H9 (cell line): ENCODE data around the gene PCSK2. TPM values are rescaled to one million over a fixed set of nuclear protein-coding genes. Genes with fewer than 3 reads are reported as not detected.

Experiments
- DNase-seq: peaks from one replicate; pipeline ENCODE4 v3.0.0-alpha.2; 2017
- H2AFZ ChIP-seq: one replicate; pipeline ENCODE4 v1.6.1; 2013; ENCODE audit warnings: mild to moderate bottlenecking, low read length, control low read depth, moderate library complexity
- H2AK5ac ChIP-seq: 2 replicates; pipeline ENCODE4 v1.6.1; 2013; ENCODE audit warnings: low read length, control low read depth, mixed read lengths; ENCODE audit not compliant: insufficient read length
- H2BK120ac ChIP-seq: one replicate; pipeline ENCODE4 v1.6.1; 2013; ENCODE audit warnings: low read depth, mild to moderate bottlenecking, low read length, control low read depth, inconsistent platforms; ENCODE audit not compliant: poor library complexity, severe bottlenecking
- H2BK12ac ChIP-seq: 2 replicates; pipeline ENCODE4 v1.6.1; 2013; ENCODE audit warnings: low read length, control low read depth, mixed read lengths, low read depth; ENCODE audit not compliant: insufficient read length
- H2BK15ac ChIP-seq: 2 replicates; pipeline ENCODE4 v1.6.1; 2013; ENCODE audit warnings: low read depth, low read length, control low read depth
- H2BK20ac ChIP-seq: one replicate; pipeline ENCODE4 v1.6.1; 2013; ENCODE audit warnings: low read depth, mild to moderate bottlenecking, low read length, control low read depth, inconsistent platforms; ENCODE audit not compliant: poor library complexity, severe bottlenecking
- H2BK5ac ChIP-seq: 2 replicates; pipeline ENCODE4 v1.6.1; 2013; ENCODE audit warnings: low read length, control low read depth, mixed read lengths; ENCODE audit not compliant: insufficient read length
- H3K14ac ChIP-seq: 2 replicates; pipeline ENCODE4 v1.6.1; 2013; ENCODE audit warnings: low read length, control low read depth; ENCODE audit not compliant: insufficient read depth
- H3K18ac ChIP-seq: 2 replicates; pipeline ENCODE4 v1.6.1; 2013; ENCODE audit warnings: low read depth, mild to moderate bottlenecking, mixed read lengths, low read length, control low read depth; ENCODE audit not compliant: insufficient read length
- H3K23ac ChIP-seq: 2 replicates; pipeline ENCODE4 v1.6.1; 2013; ENCODE audit warnings: low read length, control low read depth, mixed read lengths, low read depth; ENCODE audit not compliant: insufficient read length
- H3K23me2 ChIP-seq: 2 replicates; pipeline ENCODE4 v1.6.1; 2013; ENCODE audit warnings: low read depth, mild to moderate bottlenecking, mixed read lengths, low read length, control low read depth; ENCODE audit not compliant: insufficient read length, poor library complexity, severe bottlenecking
- H3K27ac ChIP-seq: 2 replicates; pipeline ENCODE4 v1.5.1; 2013; ENCODE audit warnings: low read length, control low read depth, mixed read lengths, low read depth; ENCODE audit not compliant: insufficient read length
- H3K27me3 ChIP-seq: 2 replicates; pipeline ENCODE4 v1.6.1; 2013; ENCODE audit warnings: low read length, control low read depth, inconsistent platforms; ENCODE audit not compliant: insufficient read depth
- H3K4ac ChIP-seq: 2 replicates; pipeline ENCODE4 v1.6.1; 2013; ENCODE audit warnings: low read depth, mild to moderate bottlenecking, control low read depth, inconsistent platforms, low read length, moderate library complexity
- H3K4me1 ChIP-seq: 2 replicates; pipeline ENCODE4 v1.6.1; 2013; ENCODE audit warnings: low read length, control low read depth, inconsistent platforms; ENCODE audit not compliant: insufficient read depth
- H3K4me2 ChIP-seq: 2 replicates; pipeline ENCODE4 v1.6.1; 2013; ENCODE audit warnings: low read length, control low read depth, mixed read lengths; ENCODE audit not compliant: insufficient read length, insufficient read depth
- H3K56ac ChIP-seq: 2 replicates; pipeline ENCODE4 v1.6.1; 2013; ENCODE audit warnings: low read depth, mild to moderate bottlenecking, mixed read lengths, low read length, control low read depth; ENCODE audit not compliant: insufficient read length
- H3K79me1 ChIP-seq: 2 replicates; pipeline ENCODE4 v1.6.1; 2013; ENCODE audit warnings: low read depth, mild to moderate bottlenecking, moderate library complexity, low read length, control low read depth, inconsistent platforms; ENCODE audit not compliant: insufficient read depth, poor library complexity, severe bottlenecking
- H3K79me2 ChIP-seq: 2 replicates; pipeline ENCODE4 v1.6.1; 2013; ENCODE audit warnings: low read length, control low read depth, inconsistent platforms; ENCODE audit not compliant: insufficient read depth
- H3K9ac ChIP-seq: 2 replicates; pipeline ENCODE4 v1.6.1; 2013; ENCODE audit warnings: low read length, control low read depth, mixed read lengths; ENCODE audit not compliant: insufficient read length; ENCODE audit errors: extremely low read depth
- H3K9me3 ChIP-seq: one replicate; pipeline ENCODE4 v1.6.1; 2013; ENCODE audit warnings: low read depth, low read length, inconsistent platforms; ENCODE audit not compliant: control insufficient read depth
- H3T11ph ChIP-seq: one replicate; pipeline ENCODE4 v1.6.1; 2013; ENCODE audit warnings: mild to moderate bottlenecking, low read length, control low read depth, inconsistent platforms
- H4K20me1 ChIP-seq: one replicate; pipeline ENCODE4 v1.6.1; 2013; ENCODE audit not compliant: control insufficient read depth, insufficient read length, insufficient read depth
- H4K5ac ChIP-seq: 2 replicates; pipeline ENCODE4 v1.6.1; 2013; ENCODE audit warnings: low read depth, mild to moderate bottlenecking, mixed read lengths, low read length, control low read depth; ENCODE audit not compliant: insufficient read length
- H4K8ac ChIP-seq: replicated peaks from 2 replicates; pipeline ENCODE4 v1.6.1; 2013; ENCODE audit warnings: low read length, control low read depth, mixed read lengths, low read depth; ENCODE audit not compliant: insufficient read length
- H4K91ac ChIP-seq: 2 replicates; pipeline ENCODE4 v1.6.1; 2013; ENCODE audit warnings: low read depth, mild to moderate bottlenecking, moderate library complexity, mixed read lengths, low read length, control low read depth; ENCODE audit not compliant: insufficient read length
- H3K27ac Mint-ChIP-seq, 3 experiments: 2 replicates in 2 of 3; 3 replicates in 1 of 3; pipeline ENCODE4 v1.8.0; 2020 to 2021; ENCODE audit warnings: mixed read lengths in 3 of 3, mild to moderate bottlenecking in 1 of 3, moderate library complexity in 1 of 3
- H3K27me3 Mint-ChIP-seq: 2 replicates; pipeline ENCODE4 v1.8.0; 2021; ENCODE audit warnings: low read depth, mild to moderate bottlenecking, moderate library complexity, mixed read lengths
- H3K36me3 Mint-ChIP-seq, 3 experiments: 2 replicates in 2 of 3; 3 replicates in 1 of 3; pipeline ENCODE4 v1.8.0; 2020 to 2021; ENCODE audit warnings: low read depth in 3 of 3, mixed read lengths in 3 of 3; ENCODE audit not compliant: insufficient read depth in 1 of 3
- H3K4me1 Mint-ChIP-seq, 2 experiments: 2 replicates each; pipeline ENCODE4 v1.8.0; 2020; ENCODE audit warnings: mixed read lengths in 2 of 2
- H3K4me3 Mint-ChIP-seq, 2 experiments: 2 replicates in 1 of 2; 3 replicates in 1 of 2; pipeline ENCODE4 v1.8.0; 2020 to 2021; ENCODE audit warnings: mild to moderate bottlenecking in 2 of 2, mixed read lengths in 2 of 2, moderate library complexity in 1 of 2
- H3K9me3 Mint-ChIP-seq, 2 experiments: 2 replicates in 1 of 2; 3 replicates in 1 of 2; pipeline ENCODE4 v1.8.0; 2020; ENCODE audit warnings: mild to moderate bottlenecking in 2 of 2, mixed read lengths in 2 of 2, moderate library complexity in 1 of 2
- CTCF ChIP-seq: fragments of 200-600 bp; sonication (generic); conservative IDR thresholded peaks from 3 replicates; pipeline ENCODE4 v1.8.0; 2021; ENCODE audit warnings: antibody characterized with exemption, mild to moderate bottlenecking
- WGBS: extraction: QIAGEN DNeasy Blood & Tissue Kit; methylation state at CpG from one replicate; pipeline ENCODE4 v1.1.7; 2013; ENCODE audit warnings: missing lambda C conversion rate, low lambda C conversion rate, mixed read lengths; ENCODE audit not compliant: insufficient read length; ENCODE audit errors: extremely low coverage; 5-methylcytosine and 5-hydroxymethylcytosine counted together
- total RNA-seq: library from RNA; stranded (reverse); gene quantifications from 2 replicates; pipeline ENCODE4 v1.2.1, GENCODE V29; 2021

Gene PCSK2
- total RNA-seq, 1 experiment from 2014 or later, result 2.8 TPM

GRCh38 chr20:17502105-17502504 is 275.3 kb downstream of the PCSK2 start:
- no peaks in the 10 kb centered on the region for H3K79me2 ChIP-seq
- H3K4ac ChIP-seq, result no peak overlapping the region
- no peak overlapping the region for H2BK12ac ChIP-seq
- no peak overlapping the region for H2BK15ac ChIP-seq
- WGBS, result no CpG with 5 or more reads among the region's 4 CpGs
- no peak overlapping the region for H3T11ph ChIP-seq
- no peak overlapping the region for H4K5ac ChIP-seq
- no peak overlapping the region for H3K56ac ChIP-seq
- H3K14ac ChIP-seq, result no peak overlapping the region
- peaks cover 9% of the 10 kb centered on the region for H3K27me3 Mint-ChIP-seq
- no peaks in the 10 kb centered on the region for H3K36me3 Mint-ChIP-seq
- no peak for TF ChIP-seq CTCF
- H3K9me3 ChIP-seq, result no peaks in the 10 kb centered on the region
- no peak overlapping the region for H3K4me3 Mint-ChIP-seq
- H3K18ac ChIP-seq, result no peak overlapping the region
- H2AFZ ChIP-seq, result no peak overlapping the region
- H3K9me3 Mint-ChIP-seq, result no peaks in the 10 kb centered on the region
- H3K23me2 ChIP-seq, result peaks cover 5% of the 10 kb centered on the region
- no peaks in the 10 kb centered on the region for H3K27me3 ChIP-seq
- no peak overlapping the region for H2BK120ac ChIP-seq
- H2AK5ac ChIP-seq, result no peak overlapping the region
- H3K27ac ChIP-seq, result no peak overlapping the region
- H3K9ac ChIP-seq, result no peak overlapping the region
- no peak overlapping the region for H4K91ac ChIP-seq
- no peak overlapping the region for H2BK5ac ChIP-seq
- no peak for DNase-seq
- no peaks in the 10 kb centered on the region for H3K79me1 ChIP-seq
- H4K20me1 ChIP-seq, result no peaks in the 10 kb centered on the region
- H3K4me2 ChIP-seq, result no peak overlapping the region
- no peak overlapping the region for H4K8ac ChIP-seq
- no peak overlapping the region for H3K23ac ChIP-seq
- no peaks in the 10 kb centered on the region for H3K4me1 ChIP-seq
- H3K4me1 Mint-ChIP-seq, result peaks cover 14 to 23% of the 10 kb centered on the region in 2 experiments
- H3K27ac Mint-ChIP-seq, result no peak overlapping the region; a peak in 1 of 7 replicates
- H2BK20ac ChIP-seq, result no peak overlapping the region
